Measurements from ENCODE around the gene S100A8.

GRCh38 chr1:153401461-153401860 lies 10.6 kb upstream of the S100A8 start:
- TF ChIP-seq CTCF (IDR thresholded peaks at IDR 0.05) (no peak), POLR2AphosphoS5 (IDR thresholded peaks at IDR 0.05) (no peak)
